ENCODE results near the gene APC2.

The APC2 gene

GRCh38 chr19:1447504-1447903 is 2.4 kb upstream of the APC2 start:
- DNase-seq = no peak

- no peak for DNase-seq
These were observed 2.0 kb upstream of the APC2 start for GRCh38 chr19:1447944-1448343.

DNA sequence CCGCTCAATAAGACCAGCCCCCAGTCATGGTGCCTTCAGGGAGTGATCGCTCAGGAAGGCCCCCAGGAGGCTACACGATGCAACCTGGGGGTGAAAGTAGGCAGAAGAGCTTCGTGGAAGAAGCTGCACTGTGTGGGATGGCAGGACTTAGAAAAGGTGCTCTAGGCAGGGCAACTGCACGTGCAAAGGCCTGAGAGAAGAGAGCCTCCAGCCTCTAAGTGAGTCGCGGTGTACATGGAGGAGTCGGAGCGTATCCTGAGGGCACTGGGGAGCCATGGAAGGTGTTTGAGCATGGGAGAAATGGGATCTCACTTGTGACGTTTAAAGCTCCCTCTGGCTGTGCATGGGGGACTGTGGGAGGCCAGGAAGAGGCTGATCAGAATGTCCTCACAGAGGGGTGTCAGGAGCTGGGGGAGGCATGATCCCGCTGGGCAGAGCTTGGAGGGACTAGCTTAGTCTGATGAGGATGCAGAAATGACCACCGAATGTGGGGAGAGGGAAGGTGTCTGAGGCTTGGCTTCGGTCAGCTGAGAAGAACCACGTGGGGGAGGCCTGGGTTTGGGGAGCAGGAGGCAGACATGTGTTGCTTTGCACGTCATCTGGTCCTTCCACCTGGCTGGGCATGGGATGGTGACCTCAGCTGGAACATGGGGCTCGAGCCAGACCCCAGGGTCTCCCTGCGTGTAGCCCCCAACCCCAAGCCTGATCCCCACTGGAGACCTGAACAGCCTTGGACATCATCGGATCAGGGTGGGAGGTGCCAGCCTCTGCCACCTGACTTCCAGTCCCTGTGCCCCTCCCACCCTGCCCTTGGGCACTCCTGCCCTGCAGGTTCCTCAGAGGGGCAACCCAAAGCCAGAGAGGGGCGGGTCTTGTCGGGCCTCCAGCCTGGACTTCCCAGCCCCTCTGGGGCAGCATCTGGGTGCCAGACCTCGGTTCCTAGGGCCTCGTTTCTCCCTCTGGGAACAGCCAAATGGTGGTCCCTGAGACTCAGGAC is 1.1 kb downstream of the APC2 start:
- DNase-seq = no peak

DNA sequence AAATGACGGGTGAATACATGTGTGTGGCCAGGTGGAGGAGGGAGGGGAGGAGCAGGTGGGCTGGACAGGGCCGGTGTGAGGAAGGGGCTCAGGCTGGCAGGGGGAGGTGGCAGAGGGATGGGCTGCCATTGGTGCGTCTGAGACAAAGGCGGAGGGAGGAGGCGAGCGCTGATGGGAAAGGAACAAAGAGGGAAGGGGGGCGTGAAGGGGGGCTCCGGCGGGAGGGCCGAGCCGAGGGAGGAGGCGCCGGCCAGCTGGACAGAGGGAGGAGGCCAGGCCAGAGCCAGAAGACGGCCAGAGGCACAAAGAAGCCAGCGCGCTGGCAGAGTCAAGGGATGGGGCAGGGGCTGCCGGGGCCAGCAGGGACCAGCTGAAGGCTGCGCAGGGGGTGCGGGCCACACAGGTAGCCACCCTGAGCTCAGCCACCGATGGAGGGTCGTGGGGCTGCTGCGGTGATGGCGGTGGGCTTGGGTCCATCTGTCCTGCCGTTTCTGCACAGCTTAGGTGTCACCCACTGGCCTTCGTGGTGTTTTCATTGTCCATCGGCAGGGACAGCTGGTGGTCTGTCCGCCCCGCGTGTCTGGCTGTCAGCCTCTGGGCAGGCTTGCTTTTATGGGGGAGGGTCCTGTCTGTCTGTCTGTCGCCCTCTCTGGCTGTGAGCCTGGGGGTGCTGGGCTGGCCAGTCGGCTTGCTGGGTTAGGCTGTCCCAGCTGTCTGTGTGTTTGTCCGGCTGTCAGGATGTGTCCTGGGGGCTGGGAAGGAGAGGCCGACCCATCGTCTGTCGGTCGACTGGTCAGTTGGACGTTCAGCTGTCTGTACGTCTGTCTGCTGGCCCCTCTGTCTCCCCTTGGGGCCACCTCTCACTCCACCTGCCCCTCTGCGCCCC is 2.2 kb downstream of the APC2 start:
- no peak for DNase-seq

- no peak for DNase-seq
These were observed 3.0 kb downstream of the APC2 start for GRCh38 chr19:1452802-1453524.

GRCh38 chr19:1453525-1454364 is 3.8 kb downstream of the APC2 start:
- peak; percentile 60 for DNase-seq

- DNase-seq = no peak
These were observed 5.0 kb downstream of the APC2 start for GRCh38 chr19:1455002-1455335.

GRCh38 chr19:1455336-1456120 is 5.6 kb downstream of the APC2 start:
- DNase-seq = peak; percentile 60

DNA sequence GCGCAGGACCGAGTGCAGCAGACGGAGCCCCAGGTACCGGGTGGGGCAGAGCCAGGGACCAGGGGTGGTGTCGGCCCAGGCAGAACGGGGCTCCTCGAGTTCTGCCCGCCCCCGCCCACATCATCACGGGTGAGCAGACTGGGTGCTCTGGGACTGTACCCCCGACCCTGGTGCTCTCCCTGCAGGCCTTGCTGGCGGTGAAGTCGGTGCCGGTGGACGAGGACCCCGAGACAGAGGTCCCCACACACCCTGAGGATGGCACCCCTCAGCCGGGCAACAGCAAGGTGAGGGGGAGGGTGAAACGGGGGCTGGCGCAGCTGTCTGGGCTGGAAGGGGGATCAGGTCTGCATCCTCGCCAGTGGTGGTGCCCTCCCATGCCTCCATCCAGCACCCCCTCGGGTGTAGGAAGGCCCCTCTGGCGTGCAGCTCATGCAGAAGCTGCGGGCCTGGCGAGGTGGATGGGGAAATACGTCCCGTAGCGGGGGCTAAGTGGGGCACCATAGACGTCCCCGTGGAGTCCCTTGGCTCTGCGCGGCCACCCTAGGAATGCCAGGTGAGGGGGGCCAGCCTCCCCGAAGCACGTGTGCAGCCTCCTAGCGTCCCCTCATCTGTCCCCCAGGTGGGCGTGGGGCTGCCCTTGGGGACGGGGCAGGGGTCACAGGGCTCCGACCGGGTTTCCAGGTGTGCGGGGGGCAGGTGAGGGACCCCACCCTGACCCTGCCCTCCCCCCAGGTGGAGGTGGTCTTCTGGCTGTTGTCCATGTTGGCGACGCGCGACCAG is 6.4 kb downstream of the APC2 start:
- DNase-seq = no peak

- DNase-seq = no peak
These were observed 7.3 kb downstream of the APC2 start for GRCh38 chr19:1457031-1457739.

- DNase-seq = no peak
These were observed 8.0 kb downstream of the APC2 start for GRCh38 chr19:1457892-1458291.

DNA sequence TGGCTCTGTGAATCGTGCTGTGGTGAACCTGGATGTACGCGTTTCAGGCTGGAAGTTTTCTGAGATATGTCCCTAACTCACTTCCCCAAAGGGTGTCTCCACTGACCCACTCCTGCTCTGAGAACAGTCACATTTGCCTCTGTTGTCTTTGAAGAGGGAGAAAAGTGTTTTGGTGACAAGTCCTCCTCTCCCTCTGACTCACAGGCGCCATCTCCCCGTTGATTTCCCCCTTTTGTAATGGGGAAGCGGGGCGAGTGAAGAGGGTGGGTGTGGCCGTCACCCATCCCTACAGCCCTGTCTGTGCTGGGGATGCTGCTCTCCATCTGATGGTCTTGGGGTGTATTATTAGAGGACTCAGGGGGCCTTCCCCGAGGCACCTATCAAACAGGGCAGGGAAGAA is 9.6 kb downstream of the APC2 start:
- no peak for DNase-seq

GRCh38 chr19:1460033-1460995 is 10.4 kb downstream of the APC2 start:
- DNase-seq = no peak

- DNase-seq = no peak
These were observed 11.9 kb downstream of the APC2 start for GRCh38 chr19:1461862-1462261.

GRCh38 chr19:1465191-1466016 is 15.5 kb downstream of the APC2 start:
- DNase-seq = no peak

GRCh38 chr19:1466018-1466460 is 16.1 kb downstream of the APC2 start:
- DNase-seq = no peak

GRCh38 chr19:1466461-1467214 is 16.7 kb downstream of the APC2 start:
- no peak for DNase-seq

Data from EL (cell line).